ENCODE data around the gene CLCN2.

- TF ChIP-seq, protein P1, sequence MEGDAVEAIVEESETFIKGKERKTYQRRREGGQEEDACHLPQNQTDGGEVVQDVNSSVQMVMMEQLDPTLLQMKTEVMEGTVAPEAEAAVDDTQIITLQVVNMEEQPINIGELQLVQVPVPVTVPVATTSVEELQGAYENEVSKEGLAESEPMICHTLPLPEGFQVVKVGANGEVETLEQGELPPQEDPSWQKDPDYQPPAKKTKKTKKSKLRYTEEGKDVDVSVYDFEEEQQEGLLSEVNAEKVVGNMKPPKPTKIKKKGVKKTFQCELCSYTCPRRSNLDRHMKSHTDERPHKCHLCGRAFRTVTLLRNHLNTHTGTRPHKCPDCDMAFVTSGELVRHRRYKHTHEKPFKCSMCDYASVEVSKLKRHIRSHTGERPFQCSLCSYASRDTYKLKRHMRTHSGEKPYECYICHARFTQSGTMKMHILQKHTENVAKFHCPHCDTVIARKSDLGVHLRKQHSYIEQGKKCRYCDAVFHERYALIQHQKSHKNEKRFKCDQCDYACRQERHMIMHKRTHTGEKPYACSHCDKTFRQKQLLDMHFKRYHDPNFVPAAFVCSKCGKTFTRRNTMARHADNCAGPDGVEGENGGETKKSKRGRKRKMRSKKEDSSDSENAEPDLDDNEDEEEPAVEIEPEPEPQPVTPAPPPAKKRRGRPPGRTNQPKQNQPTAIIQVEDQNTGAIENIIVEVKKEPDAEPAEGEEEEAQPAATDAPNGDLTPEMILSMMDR (conservative IDR thresholded peaks at IDR 0.05): no peak
- TF ChIP-seq ZFX (IDR thresholded peaks at IDR 0.05): no peak
Measured at GRCh38 chr3:184381261-184382224, 20.1 kb upstream of the CLCN2 start.
